GM19239 (cell line): ENCODE measurements around the gene LY6G6D.

Experiments used
- DNase-seq: peaks from one replicate; pipeline ENCODE4 v3.0.0; 2011; ENCODE audit warnings: low spot score; ENCODE audit not compliant: insufficient read length
- FAIRE-seq: peaks from 2 replicates; lab custom pipeline; 2011; peaks lifted over from hg19 to GRCh38; lab: Jason Lieb, UNC

LY6G6D gene

DNA sequence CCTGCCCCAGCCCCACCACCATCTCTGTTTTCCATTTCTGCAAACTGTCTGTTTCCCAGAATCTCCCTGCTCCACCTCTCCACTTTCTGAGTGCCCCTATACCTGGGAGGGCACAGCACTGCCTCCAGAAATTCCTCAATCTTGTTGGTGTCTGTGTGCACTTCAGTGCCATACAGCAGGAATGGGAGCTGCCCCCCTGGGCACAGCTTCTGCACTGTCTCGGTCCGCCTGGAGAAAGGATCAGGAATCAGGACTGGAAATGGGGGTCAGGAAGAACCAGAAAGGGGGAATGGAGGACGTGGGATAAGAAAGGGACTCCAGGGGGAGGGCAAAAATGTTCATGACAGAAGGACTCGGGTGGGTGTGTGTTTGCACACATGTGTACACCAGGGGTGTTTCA is 18.6 kb downstream of the LY6G6D start:
- DNase-seq (no peak), FAIRE-seq (no peak)

DNA sequence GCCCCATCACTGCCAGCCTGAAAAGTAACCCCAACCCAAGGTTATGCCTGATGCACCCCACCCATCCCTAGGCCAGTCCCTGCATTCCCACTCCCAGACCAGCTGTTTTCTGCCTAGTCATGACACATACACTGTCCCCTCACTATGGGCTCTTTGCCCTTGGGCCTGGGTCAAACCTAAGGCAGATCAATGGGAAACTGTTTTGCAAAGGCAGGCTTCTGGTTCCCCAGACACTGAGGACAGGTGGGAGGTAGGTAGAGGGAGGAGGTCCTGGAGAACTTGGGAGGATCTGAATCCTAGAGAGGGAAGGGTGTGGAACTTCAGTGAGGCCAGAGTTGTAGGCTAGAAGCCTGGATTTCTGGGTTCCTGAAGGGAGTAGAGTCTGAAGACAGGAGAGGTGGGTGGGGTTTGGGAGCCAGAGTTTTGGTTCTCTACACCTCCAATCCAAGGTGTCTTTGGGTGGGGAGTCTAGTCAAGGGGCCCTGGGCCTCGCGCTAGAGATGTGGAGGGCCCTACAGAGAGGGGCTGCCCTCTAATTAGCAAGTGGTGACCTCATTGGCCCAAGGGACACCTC is 19.2 kb downstream of the LY6G6D start:
- no peak for FAIRE-seq

GRCh38 chr6:31734821-31735406 is 19.8 kb downstream of the LY6G6D start:
- DNase-seq = peak; percentile 61

More for the DNA sequence above, 19.2 kb downstream of the LY6G6D start:
- DNase-seq = no peak

DNA sequence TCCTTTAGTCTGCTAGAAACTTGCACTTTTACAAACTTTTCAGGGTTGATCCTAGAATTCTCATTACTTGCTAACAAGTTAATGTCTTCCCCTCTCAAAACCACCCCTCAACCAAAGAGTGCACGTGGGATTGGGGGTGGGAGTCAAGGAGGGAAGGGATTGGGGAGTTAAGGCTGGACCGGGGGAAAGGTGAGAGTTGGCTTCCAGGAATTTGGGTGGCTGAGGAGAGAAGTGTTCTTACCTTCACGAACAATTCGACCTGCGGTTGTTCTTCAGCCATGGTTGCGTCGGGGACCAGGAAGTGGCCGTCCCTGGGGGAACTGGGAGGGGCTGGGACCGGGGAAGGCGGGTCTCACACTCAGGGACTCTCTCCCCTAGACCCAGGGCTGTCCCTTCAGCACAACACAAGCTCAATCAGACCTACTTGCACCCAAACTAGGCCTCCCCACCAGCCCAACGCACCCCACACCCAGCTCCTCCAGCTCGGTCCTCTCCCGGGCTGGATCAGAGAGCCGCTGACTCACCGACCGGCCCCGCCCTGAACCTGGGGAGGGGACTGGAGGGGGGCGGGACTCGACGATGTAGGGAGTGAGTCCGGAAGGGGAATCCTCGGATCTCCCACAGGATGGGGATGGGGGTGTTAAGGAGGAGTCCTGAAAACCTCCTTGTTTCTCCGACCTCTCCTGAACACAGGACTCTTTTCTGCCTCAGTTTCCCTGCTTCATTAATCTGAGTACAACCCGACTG is 21.0 kb downstream of the LY6G6D start, which contains the start of gene CLIC1:
CLIC1 (minus strand) TSS at position 510 of the 747 bp plus-strand sequence; CDS start at position 280, 230 bp downstream.
- peak; percentile 86 for FAIRE-seq
- peak; percentile 56 for DNase-seq

More at GRCh38 chr6:31734821-31735406, 19.8 kb downstream of the LY6G6D start:
- FAIRE-seq = peak; percentile 74

DNA sequence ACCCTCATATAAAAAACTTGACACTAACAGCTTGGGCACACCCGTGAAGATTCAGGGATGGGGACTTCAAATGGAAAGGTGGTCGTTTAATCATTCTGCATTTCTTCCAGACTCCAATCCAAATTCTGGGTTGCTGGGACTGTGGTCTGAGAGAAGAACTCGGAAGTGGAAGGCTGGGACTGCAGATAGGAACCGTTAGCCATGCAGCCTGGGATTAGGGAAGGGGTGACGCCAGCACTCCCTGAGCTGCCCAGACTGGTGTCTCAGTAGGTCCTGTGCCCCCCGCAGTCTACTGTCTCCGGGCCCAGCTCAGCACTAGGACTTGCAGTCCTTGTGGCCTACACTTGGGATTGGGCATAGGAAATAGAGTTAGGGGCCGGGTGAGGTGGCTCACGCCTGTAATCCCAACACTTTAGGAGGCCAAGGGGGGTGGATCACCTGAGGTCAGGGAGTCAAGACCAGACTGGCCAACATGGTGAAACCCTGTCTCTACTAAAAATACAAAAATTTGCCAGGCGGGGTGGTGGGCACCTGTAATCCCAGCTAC is 21.7 kb downstream of the LY6G6D start:
- no peak for DNase-seq
- FAIRE-seq = no peak

GRCh38 chr6:31737315-31737990 is 22.3 kb downstream of the LY6G6D start:
- no peak for FAIRE-seq
- DNase-seq = no peak

DNA sequence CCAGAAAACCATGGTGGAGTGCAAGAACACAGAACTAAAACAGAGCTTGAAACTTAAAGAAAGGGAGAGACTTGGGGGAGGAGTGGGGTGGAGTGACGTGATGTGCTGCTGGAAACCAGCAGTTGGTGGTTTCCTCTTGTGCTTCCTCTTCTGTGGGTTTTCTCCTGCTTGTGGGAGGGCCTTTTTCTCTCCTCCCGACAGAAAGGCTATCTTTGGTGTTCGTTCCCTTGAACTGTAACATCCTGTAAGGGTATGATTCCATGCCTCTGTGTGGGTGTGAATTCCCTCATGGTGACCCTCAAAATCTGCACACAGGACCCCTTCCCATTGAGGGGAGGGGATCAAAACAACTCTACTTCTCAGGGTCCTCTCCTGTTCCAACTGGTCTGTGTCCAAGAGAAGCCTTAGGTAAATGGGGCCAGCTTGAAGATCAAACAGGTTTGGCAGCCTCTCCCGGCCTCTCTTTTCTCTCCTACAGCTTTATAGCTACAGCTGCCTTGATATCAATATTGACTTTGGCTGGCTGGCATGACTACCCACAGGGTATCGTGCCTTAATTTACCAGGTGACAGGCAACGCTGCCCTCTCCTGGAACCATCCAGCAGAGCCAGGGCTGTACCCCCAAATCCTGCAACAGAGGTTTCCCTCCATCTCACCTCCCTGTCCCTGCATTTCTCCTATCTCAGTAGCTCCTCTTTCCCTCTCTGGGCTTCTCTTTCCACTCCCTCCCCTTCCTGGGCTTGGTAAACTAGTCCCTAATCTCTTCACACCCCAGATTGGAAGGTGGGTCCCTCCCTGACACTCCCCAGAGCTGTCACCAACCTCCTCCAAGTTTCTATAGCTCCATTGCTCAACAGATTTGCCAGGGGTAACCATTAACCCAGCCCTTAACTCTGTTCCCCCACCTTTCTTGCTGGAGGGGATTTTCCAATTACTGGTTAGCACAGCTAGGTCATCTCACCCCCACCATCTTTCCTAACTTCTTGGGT is 23.1 kb downstream of the LY6G6D start:
- DNase-seq (peak; percentile 46), FAIRE-seq (peak; percentile 90)

DNA sequence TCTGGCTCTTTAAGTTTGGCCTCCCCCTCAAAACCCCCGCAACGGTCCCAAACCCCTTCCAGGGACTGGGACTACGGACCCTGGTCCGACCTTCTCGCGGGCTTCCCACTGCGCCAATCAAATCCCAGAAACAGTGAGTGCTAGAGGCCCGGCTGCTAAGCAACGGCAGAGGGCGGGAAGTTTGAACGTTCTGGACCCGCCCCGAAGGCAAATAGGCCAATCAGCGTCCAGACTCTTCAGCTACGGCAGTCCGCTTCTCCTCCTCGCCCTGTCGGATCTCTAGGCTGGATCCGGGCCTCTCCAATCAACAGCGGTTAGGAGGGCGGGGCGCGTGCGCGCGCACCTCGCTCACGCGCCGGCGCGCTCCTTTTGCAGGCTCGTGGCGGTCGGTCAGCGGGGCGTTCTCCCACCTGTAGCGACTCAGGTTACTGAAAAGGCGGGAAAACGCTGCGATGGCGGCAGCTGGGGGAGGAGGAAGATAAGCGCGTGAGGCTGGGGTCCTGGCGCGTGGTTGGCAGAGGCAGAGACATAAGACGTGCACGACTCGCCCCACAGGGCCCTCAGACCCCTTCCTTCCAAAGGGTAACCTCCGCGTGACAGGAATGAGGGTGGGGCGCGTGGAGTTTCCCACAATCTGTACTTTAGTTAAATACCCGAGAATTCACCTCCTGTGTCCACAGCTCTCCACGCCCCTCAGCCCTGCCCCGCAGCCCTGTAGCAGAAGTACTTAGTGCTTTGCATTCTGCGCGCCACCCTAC is 24.7 kb downstream of the LY6G6D start, which contains the start of gene MSH5:
MSH5 (plus strand) TSS at position 367 of the 758 bp plus-strand sequence. CDS start 462 bp downstream, outside the sequence.
- FAIRE-seq (peak; percentile 96), DNase-seq (peak; percentile 83)

GRCh38 chr6:31740397-31741223 is 25.5 kb downstream of the LY6G6D start:
- FAIRE-seq (peak; percentile 37), DNase-seq (peak; percentile 44)

- no peak for DNase-seq
These were observed 26.7 kb downstream of the LY6G6D start for GRCh38 chr6:31741815-31742214.

DNA sequence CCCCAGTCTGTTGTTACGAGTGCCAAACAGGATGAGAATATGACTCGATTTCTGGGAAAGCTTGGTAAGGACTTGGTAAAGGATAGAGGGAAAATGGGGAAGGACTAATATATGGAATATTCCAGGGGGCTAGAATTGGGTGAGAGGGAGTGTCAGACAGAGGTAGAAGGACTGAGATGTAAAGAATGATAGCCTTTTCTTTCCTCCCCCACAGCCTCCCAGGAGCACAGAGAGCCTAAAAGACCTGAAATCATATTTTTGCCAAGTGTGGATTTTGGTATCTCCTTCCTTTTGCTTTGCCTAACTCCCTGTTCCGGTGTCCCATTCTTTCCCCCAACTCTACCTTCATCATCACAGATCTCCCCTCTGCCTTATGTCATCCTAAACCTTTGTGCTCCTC is 27.7 kb downstream of the LY6G6D start:
- no peak for FAIRE-seq
- no peak for DNase-seq

More at GRCh38 chr6:31741815-31742214, 26.7 kb downstream of the LY6G6D start:
- FAIRE-seq = no peak

- DNase-seq (no peak), FAIRE-seq (no peak)
These were observed 29.3 kb downstream of the LY6G6D start for GRCh38 chr6:31744422-31744821.

DNA sequence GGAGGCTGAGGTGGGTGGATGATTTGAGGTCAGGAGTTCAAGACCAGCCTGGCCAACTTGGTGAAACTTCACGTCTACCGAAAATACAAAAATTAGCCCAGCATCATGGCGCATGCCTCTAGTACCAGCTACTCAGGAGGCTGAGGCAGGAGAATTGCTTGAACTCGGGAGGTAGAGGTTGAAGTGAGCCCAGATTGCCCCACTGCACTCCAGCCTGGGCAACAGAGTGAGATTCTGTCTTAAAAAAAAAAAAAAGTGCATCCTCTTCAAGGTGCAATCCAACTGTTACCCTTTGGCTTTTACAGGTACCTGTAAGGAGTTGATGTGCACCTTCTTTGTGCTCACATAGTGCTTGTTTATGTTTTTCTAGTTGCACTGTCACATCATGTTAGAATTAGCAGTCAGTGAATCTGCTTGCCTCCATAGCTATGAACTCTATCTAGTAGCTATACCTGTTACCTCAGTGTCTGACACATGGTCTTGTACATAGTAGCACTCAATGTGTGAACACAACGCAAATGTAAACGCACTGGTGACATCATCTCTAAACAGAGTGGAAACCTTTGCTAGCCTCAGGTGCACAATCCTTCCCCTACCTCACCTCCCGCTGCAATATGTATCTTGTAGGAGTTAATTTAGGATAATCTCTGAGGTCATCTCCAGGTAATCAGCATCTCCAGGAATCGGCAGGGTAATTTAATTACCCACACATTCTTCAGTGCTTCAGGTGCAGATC is 34.3 kb downstream of the LY6G6D start:
- FAIRE-seq = no peak
- DNase-seq = no peak

- DNase-seq (no peak), FAIRE-seq (no peak)
These were observed 35.4 kb downstream of the LY6G6D start for GRCh38 chr6:31750411-31751022.

DNA sequence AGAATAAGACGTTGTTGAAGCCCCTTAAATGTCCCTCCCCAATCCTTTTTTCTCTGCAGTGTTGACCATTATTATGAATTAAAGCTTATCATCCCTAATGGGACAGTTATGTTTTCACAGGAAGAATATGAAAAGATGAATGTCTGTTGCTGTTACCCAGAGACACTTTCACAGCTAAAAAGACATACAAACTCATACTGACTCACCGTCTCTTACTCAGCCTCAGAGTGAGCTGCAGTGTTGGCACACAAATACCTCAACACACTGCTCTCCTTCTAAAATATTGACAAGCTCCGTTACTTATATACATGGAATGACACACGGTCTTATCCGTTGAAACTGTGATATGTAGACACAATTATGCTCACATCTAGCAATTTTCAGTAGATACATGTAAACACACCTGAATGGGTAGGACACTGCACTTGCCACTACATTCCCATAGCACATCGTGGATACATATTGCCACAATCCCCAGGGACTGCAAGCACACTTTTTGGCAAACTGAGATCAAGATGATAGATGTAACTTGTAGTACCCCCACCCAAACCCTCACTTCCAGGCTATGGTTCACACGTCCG is 37.7 kb downstream of the LY6G6D start:
- FAIRE-seq = no peak
- no peak for DNase-seq

DNA sequence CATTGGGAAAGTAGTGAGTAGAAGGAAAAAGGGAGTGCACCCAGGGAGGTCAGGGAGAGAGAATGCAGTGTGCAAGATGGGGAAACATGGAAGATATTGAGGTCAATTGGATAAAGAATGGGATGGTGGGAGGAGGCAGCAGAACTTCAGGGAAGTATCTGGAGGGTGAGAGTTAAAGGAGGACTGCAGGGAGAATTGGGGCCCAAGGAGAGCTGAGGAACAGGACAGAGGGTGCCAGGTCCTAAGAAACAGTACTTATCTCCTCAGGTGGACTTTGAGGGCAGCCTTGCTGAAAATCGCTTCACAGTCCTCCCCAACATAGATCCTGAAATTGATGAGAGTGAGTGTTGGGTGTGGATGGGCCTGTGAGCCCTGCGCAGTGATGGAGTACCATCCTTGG is 43.1 kb downstream of the LY6G6D start:
- FAIRE-seq = no peak
- DNase-seq = no peak
